ENCODE measurements around the gene HGF. TPM values are rescaled to one million over a fixed set of nuclear protein-coding genes. Genes with fewer than 3 reads are reported as not detected.
A peak's percentile ranks its signal among the peaks of the same experiment; 100 is the strongest.

The HGF gene
- polyA plus RNA-seq, 1 of the 3 experiments (the other 2 are of a cell fraction) = 1.5 TPM

- CTCF ChIA-PET = no interaction called here
- Histone ChIP-seq H3K4me2 (no peak overlapping the region), H3K9me2 (no peaks in the 10 kb centered on the region)
Measured at GRCh38 chr7:81780914-81781693, 11.3 kb upstream of the HGF start.

GRCh38 chr7:81779706-81780105, 9.9 kb upstream of the HGF start:
- Histone ChIP-seq H3K36me3 (replicated peaks in 1 of 2; ENCODE audit: control insufficient read depth in 1 of 2, insufficient read depth in 2 of 2, low read length in 1 of 2) (no peaks in the 10 kb centered on the region), H3K27ac (ENCODE audit: low read depth in 2 of 2, low read length in 1 of 2) (no peak overlapping the region), H3K9ac (no peak overlapping the region), H3K9me3 (no peaks in the 10 kb centered on the region), H3K9me2 (no peaks in the 10 kb centered on the region), H3K4me3 (ENCODE audit: low read depth in 2 of 2, low read length in 1 of 2) (no peak overlapping the region), H2AFZ (ENCODE audit: low read depth) (no peak overlapping the region), H3K4me1 (ENCODE audit: control insufficient read depth in 1 of 2, insufficient read depth in 2 of 2, low read depth in 1 of 2, low read length in 1 of 2) (peaks cover 0 to 25% of the 10 kb centered on the region in 2 experiments; a peak in 2 of 4 replicates), H3K4me2 (no peak overlapping the region), H3K79me2 (ENCODE audit: insufficient read depth) (no peaks in the 10 kb centered on the region), H4K20me1 (ENCODE audit: insufficient read depth) (no peaks in the 10 kb centered on the region), H3K27me3 (ENCODE audit: insufficient read depth) (no peaks in the 10 kb centered on the region), H3F3A (replicated peaks; ENCODE audit: insufficient read depth) (no peaks in the 10 kb centered on the region)
- CTCF ChIA-PET = no interaction called here
- POLR2A ChIA-PET = no interaction called here
- TF ChIP-seq POLR2AphosphoS5 (IDR thresholded peaks at IDR 0.05; ENCODE audit: low read depth, low read length) = no peak
- TF ChIP-seq SMC3 (IDR thresholded peaks at IDR 0.05; ENCODE audit: low read depth, low read length) = no peak
- TF ChIP-seq EP300 (IDR thresholded peaks at IDR 0.05; ENCODE audit: borderline replicate concordance in 1 of 2, low read depth in 1 of 2, low read length in 1 of 2) = no peak
- no peak for TF ChIP-seq NFIC (IDR thresholded peaks at IDR 0.05; ENCODE audit: borderline replicate concordance)
- DNase-seq = no peak
- WGBS (ENCODE audit: low lambda C conversion rate) = 96% methylated on average over 4 of the region's 4 CpGs

More at GRCh38 chr7:81780914-81781693, 11.3 kb upstream of the HGF start:
- 79% methylated on average over 2 of the region's 2 CpGs for WGBS (ENCODE audit: low lambda C conversion rate)
- no peaks in the 10 kb centered on the region for H3K79me2 ChIP-seq (ENCODE audit: insufficient read depth)
- H3K36me3 ChIP-seq (replicated peaks in 1 of 2; ENCODE audit: control insufficient read depth in 1 of 2, insufficient read depth in 2 of 2, low read length in 1 of 2) = no peaks in the 10 kb centered on the region
- no peaks in the 10 kb centered on the region for H3K9me3 ChIP-seq
- H3K27ac ChIP-seq (ENCODE audit: low read depth in 2 of 2, low read length in 1 of 2) = no peak overlapping the region
- DNase-seq = no peak
- H3K4me3 ChIP-seq (ENCODE audit: low read depth in 2 of 2, low read length in 1 of 2) = no peak overlapping the region
- no peak overlapping the region for H3K9ac ChIP-seq
- TF ChIP-seq EP300 (IDR thresholded peaks at IDR 0.05; ENCODE audit: borderline replicate concordance in 1 of 2, low read depth in 1 of 2, low read length in 1 of 2) = no peak
- peak; percentile 28 for TF ChIP-seq GATA2 (CRISPR knock-in tag; IDR thresholded peaks at IDR 0.05)
- POLR2A ChIA-PET = no interaction called here
- H3K4me1 ChIP-seq (ENCODE audit: control insufficient read depth in 1 of 2, insufficient read depth in 2 of 2, low read depth in 1 of 2, low read length in 1 of 2) = peaks cover 0 to 12% of the 10 kb centered on the region in 2 experiments; a peak in 2 of 4 replicates
- H2AFZ ChIP-seq (ENCODE audit: low read depth) = no peak overlapping the region
- H4K20me1 ChIP-seq (ENCODE audit: insufficient read depth) = no peaks in the 10 kb centered on the region
- H3F3A ChIP-seq (replicated peaks; ENCODE audit: insufficient read depth) = no peaks in the 10 kb centered on the region
- H3K27me3 ChIP-seq (ENCODE audit: insufficient read depth) = no peaks in the 10 kb centered on the region

DNA sequence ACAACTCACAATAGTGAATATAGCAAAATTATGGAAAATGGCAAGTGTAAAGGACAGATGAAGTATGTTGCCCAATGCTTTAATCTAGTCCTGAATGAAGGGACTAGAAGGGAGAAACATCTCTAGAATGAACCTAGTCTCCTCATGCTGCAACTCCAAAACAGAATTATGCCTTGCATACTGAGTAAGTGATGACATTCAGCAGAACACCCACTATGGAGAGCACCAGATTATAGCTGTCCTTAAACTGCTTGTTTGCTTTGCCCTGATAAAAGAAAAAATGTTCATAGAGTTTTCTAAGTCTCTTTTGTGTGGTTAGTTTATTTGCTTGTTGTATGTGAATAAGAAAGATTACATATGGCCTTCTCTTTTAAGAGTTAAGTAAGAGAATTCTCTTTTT, 7.8 kb upstream of the HGF start:
- ChIA-PET POLR2A (no interaction called here), CTCF (interaction anchor here (0.8 to 1.7 kb wide), 7 partner anchors 20 to 828 kb away, joined by 3 to 4 read pairs (median 3); no protein-coding TSS in a partner anchor)
- Histone ChIP-seq H3K9me2 (no peaks in the 10 kb centered on the region), H3K9ac (no peak overlapping the region), H3K4me2 (no peak overlapping the region), H2AFZ (ENCODE audit: low read depth) (no peak overlapping the region), H3F3A (replicated peaks; ENCODE audit: insufficient read depth) (no peaks in the 10 kb centered on the region), H3K79me2 (ENCODE audit: insufficient read depth) (no peaks in the 10 kb centered on the region), H3K4me1 (ENCODE audit: control insufficient read depth in 1 of 2, insufficient read depth in 2 of 2, low read depth in 1 of 2, low read length in 1 of 2) (peaks cover 0 to 25% of the 10 kb centered on the region in 2 experiments; a peak in 2 of 4 replicates), H3K27ac (ENCODE audit: low read depth in 2 of 2, low read length in 1 of 2) (no peak overlapping the region), H4K20me1 (ENCODE audit: insufficient read depth) (no peaks in the 10 kb centered on the region), H3K27me3 (ENCODE audit: insufficient read depth) (no peaks in the 10 kb centered on the region), H3K36me3 (replicated peaks in 1 of 2; ENCODE audit: control insufficient read depth in 1 of 2, insufficient read depth in 2 of 2, low read length in 1 of 2) (no peaks in the 10 kb centered on the region), H3K9me3 (no peaks in the 10 kb centered on the region), H3K4me3 (ENCODE audit: low read depth in 2 of 2, low read length in 1 of 2) (no peak overlapping the region)
- DNase-seq = no peak
- TF ChIP-seq EP300 (IDR thresholded peaks at IDR 0.05; ENCODE audit: borderline replicate concordance in 1 of 2, low read depth in 1 of 2, low read length in 1 of 2) (no peak), TAF1 (IDR thresholded peaks at IDR 0.05; ENCODE audit: borderline replicate concordance, low read depth, low read length) (no peak)
- TF ChIP-seq, protein P1, sequence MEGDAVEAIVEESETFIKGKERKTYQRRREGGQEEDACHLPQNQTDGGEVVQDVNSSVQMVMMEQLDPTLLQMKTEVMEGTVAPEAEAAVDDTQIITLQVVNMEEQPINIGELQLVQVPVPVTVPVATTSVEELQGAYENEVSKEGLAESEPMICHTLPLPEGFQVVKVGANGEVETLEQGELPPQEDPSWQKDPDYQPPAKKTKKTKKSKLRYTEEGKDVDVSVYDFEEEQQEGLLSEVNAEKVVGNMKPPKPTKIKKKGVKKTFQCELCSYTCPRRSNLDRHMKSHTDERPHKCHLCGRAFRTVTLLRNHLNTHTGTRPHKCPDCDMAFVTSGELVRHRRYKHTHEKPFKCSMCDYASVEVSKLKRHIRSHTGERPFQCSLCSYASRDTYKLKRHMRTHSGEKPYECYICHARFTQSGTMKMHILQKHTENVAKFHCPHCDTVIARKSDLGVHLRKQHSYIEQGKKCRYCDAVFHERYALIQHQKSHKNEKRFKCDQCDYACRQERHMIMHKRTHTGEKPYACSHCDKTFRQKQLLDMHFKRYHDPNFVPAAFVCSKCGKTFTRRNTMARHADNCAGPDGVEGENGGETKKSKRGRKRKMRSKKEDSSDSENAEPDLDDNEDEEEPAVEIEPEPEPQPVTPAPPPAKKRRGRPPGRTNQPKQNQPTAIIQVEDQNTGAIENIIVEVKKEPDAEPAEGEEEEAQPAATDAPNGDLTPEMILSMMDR (IDR thresholded peaks at IDR 0.05) = no peak
- TF ChIP-seq, protein P2, sequence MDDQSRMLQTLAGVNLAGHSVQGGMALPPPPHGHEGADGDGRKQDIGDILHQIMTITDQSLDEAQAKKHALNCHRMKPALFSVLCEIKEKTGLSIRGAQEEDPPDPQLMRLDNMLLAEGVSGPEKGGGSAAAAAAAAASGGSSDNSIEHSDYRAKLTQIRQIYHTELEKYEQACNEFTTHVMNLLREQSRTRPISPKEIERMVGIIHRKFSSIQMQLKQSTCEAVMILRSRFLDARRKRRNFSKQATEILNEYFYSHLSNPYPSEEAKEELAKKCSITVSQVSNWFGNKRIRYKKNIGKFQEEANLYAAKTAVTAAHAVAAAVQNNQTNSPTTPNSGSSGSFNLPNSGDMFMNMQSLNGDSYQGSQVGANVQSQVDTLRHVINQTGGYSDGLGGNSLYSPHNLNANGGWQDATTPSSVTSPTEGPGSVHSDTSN (IDR thresholded peaks at IDR 0.05) = no peak

All from SK-N-SH (cell line).